Kidney (tissue), 14 donors: Measurements from ENCODE around the gene SRF. TPM values are rescaled to one million over a fixed set of nuclear protein-coding genes. Genes with fewer than 3 reads are reported as not detected.
A peak's percentile ranks its signal among the peaks of the same experiment; 100 is the strongest.

Experiments
- DNase-seq, 5 donors: peaks; one replicate each; pipeline ENCODE4 v3.0.0-alpha.2; 2013 to 2020
- FAIRE-seq: peaks from 2 replicates; lab custom pipeline; 2012; peaks lifted over from hg19 to GRCh38; lab: Jason Lieb, UNC
- H3K27ac ChIP-seq, 2 donors: one replicate each; pipeline ENCODE4 v1.7.0; 2013; ENCODE audit warnings: low read depth in 2 of 2, low read length in 2 of 2, inconsistent platforms in 1 of 2
- H3K27me3 ChIP-seq: one replicate; pipeline ENCODE4 v1.7.1; 2013; ENCODE audit warnings: low read length, inconsistent platforms; ENCODE audit not compliant: control insufficient read depth, insufficient read depth
- H3K36me3 ChIP-seq, 3 donors: one replicate each; pipeline versions ENCODE4 v1.7.0 to v1.7.1; 2013; ENCODE audit warnings: low read length in 3 of 3, control low read depth in 1 of 3, inconsistent platforms in 1 of 3; ENCODE audit not compliant: insufficient read depth in 3 of 3, control insufficient read depth in 2 of 3
- H3K4me1 ChIP-seq, 3 donors: one replicate each; pipeline versions ENCODE4 v1.7.0 to v1.7.1; 2013; ENCODE audit warnings: low read length in 3 of 3, inconsistent platforms in 1 of 3, low read depth in 1 of 3; ENCODE audit not compliant: control insufficient read depth in 2 of 3, insufficient read depth in 2 of 3
- H3K4me3 ChIP-seq, 3 donors: one replicate each; pipeline versions ENCODE4 v1.7.0 to v1.8.1; 2013; ENCODE audit warnings: low read length in 3 of 3, control low read depth in 1 of 3, inconsistent platforms in 1 of 3
- H3K9ac ChIP-seq, 3 donors: one replicate each; pipeline versions ENCODE4 v1.7.0 to v1.7.1; 2013; ENCODE audit warnings: low read length in 3 of 3, control low read depth in 1 of 3, inconsistent platforms in 1 of 3
- H3K9me3 ChIP-seq, 3 donors: one replicate each; pipeline versions ENCODE4 v1.7.0 to v1.7.1; 2013; ENCODE audit warnings: low read length in 3 of 3, control low read depth in 1 of 3, inconsistent platforms in 1 of 3; ENCODE audit not compliant: control insufficient read depth in 2 of 3, insufficient read depth in 1 of 3
- CTCF ChIP-seq: IDR thresholded peaks from 3 replicates; pipeline ENCODE4 v1.5.1; 2012; ENCODE audit warnings: mild to moderate bottlenecking, moderate library complexity, borderline replicate concordance; ENCODE audit not compliant: insufficient read depth; ENCODE audit errors: extremely low read depth
- intact Hi-C: fragments of 100-400 bp; cut with DNase I; formaldehyde crosslinking; loops from one replicate; pipeline ENCODE4 v1.11.1; 2022
- polyA plus RNA-seq: library from polyadenylated mRNA; stranded (reverse); fragments of 350-450 nt; fragmentation: Illumina TruSeq; extraction: RNeasy Lipid Tissue Mini Kit (QIAGEN cat#74804); gene quantifications from one replicate; pipeline ENCODE4 v1.2.3, GENCODE V29; 2014; ENCODE audit warnings: low read depth, low replicate concordance; ENCODE audit not compliant: insufficient read depth
- total RNA-seq: library from RNA; stranded (reverse); fragmentation: NEBNext Ultra II Directional; extraction: Animal tissue kit (Norgen Biotek cat#: 25700); gene quantifications from one replicate; pipeline ENCODE4 v1.2.1, GENCODE V29; 2021
- donor health status: control.
- donor health status: control.
- donor health status: control.
- donor health status: control.
- donor health status: control.
- donor health status: DM: yes; HTN: yes; CAD: no.
- donor health status: Normal renal cell carcinoma (clear cell type).

The SRF gene
- total and polyA plus RNA-seq, 2 donors from 2014 or later, result 13.8 to 30.6 TPM

GRCh38 chr6:43180985-43181384 lies 9.9 kb downstream of the SRF start:
- intact Hi-C loops, result no loop called here
- Histone ChIP-seq H3K27me3 (no peaks in the 10 kb centered on the region), H3K27ac (no peak overlapping the region), H3K36me3 (peaks cover 6 to 28% (median 17%) of the 10 kb centered on the region in 3 donors), H3K9me3 (no peaks in the 10 kb centered on the region), H3K4me3 (no peak overlapping the region), H3K4me1 (peaks cover 2 to 16% (median 5%) of the 10 kb centered on the region in 3 donors), H3K9ac (peak overlapping the region in 1 of 3 donors; percentile 10)
- FAIRE-seq (no peak), DNase-seq (peak in 4 of 5 donors; percentile 30 to 63 (median 52))
- no peak for TF ChIP-seq CTCF

GRCh38 chr6:43181621-43181941 lies 10.5 kb downstream of the SRF start:
- peak overlapping the region; percentile 57 to 80 (median 77) for H3K9ac ChIP-seq
- H3K4me1 ChIP-seq, result peaks cover 2 to 16% (median 5%) of the 10 kb centered on the region in 3 donors
- no peaks in the 10 kb centered on the region for H3K9me3 ChIP-seq
- peak overlapping the region; percentile 82 to 87 (median 85) for H3K4me3 ChIP-seq
- H3K27ac ChIP-seq, result peak overlapping the region; percentile 34 to 55
- peaks cover 5 to 22% (median 18%) of the 10 kb centered on the region in 3 donors for H3K36me3 ChIP-seq
- intact Hi-C loops, result no loop called here
- no peak for DNase-seq
- FAIRE-seq, result no peak
- TF ChIP-seq CTCF, result no peak
- no peaks in the 10 kb centered on the region for H3K27me3 ChIP-seq

- peak within 1 kb of the TSS; percentile 58 to 80 (median 77) for H3K9ac ChIP-seq
- no peaks in the 10 kb centered on the region for H3K27me3 ChIP-seq
- peak within 1 kb of the TSS; percentile 82 to 87 (median 85) for H3K4me3 ChIP-seq
- H3K4me1 ChIP-seq, result peaks cover 2 to 16% (median 5%) of the 10 kb centered on the region in 3 donors
- peak within 1 kb of the TSS; percentile 34 to 55 for H3K27ac ChIP-seq
- DNase-seq, result peak; percentile 84 to 96 (median 92)
- peaks cover 4 to 19% (median 18%) of the 10 kb centered on the region in 3 donors for H3K36me3 ChIP-seq
- intact Hi-C loops, result no loop called here
- H3K9me3 ChIP-seq, result no peaks in the 10 kb centered on the region
- no peak for TF ChIP-seq CTCF
- FAIRE-seq, result no peak
Measured at GRCh38 chr6:43181942-43182860, 11.1 kb downstream of the SRF start, which contains the start of gene CUL9. Gene CUL9 (plus strand): TSS chr6:43182196. CDS start chr6:43184311, 2,115 bp downstream.
